HG03460 (cell line): ENCODE data around the gene PSMG4.

Source experiments
- ATAC-seq: cut with Tn5 transposase; IDR thresholded peaks from one replicate; pipeline ENCODE4 v1.9.1; 2021; ENCODE audit not compliant: unreplicated experiment

The PSMG4 gene

DNA sequence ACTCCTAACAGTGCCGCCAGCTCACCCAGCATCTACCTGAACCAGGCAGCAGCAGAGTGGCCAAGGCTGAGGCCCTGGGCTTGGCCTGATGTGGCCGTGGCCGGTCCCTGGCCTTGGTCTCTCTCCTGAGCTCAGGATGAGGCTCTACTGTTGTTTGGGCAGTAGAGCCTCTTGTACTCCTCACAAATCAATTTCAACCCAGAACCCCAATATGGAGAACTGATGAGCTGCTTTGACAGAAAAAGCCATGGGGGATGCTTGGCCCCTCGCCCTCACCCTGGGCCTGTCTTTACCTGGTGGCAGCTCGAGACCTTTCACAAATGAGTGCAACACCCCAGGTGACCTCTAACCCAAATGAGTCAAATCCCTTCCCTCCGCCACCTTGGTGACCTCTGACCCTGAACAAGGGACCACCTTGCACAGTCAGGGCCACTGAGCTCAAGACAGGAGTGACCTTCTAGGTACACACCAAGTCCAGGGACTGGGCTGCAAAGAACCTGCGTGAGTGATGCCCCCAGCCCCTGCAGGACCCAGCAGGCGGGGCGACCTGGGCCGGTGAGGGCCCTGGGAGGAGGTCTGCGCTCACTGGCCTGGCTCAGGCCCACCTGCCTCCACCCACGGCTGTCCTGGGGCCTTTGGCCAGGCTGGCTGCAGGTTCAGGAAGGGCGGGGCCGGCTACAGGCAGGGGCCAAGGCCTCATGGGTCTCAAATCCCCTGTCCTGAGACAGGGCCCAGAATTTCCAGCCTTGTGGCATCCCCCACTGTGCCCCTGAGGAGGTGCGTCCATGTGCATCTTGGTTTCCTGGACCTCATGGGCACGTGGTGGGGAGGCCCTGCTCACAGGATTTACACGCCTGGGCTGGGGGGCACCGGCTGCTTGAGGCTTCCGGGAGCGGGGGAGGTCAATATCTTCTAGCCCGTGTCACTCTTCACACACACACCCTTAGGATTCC is 30.2 kb downstream of the PSMG4 start:
- no peak for ATAC-seq

DNA sequence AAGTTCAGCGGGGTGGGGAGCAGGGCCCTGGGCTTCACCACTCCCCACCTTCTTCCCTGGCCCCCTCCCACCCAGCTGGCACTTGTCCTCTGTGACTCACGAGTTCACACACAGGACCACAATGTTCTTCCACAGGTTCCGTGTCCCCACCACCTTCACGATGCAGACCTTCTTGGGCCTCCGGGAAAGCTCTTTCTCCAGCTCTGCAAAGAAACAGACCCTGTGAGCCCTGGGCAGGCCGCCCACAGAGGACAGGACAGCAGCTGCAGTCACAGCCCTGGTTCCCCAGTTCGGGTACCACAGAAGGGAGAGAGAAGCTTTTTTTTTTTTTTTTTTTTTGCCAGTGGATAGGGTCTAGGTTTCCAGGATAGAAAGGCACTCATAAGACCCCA is 30.9 kb downstream of the PSMG4 start:
- no peak for ATAC-seq

DNA sequence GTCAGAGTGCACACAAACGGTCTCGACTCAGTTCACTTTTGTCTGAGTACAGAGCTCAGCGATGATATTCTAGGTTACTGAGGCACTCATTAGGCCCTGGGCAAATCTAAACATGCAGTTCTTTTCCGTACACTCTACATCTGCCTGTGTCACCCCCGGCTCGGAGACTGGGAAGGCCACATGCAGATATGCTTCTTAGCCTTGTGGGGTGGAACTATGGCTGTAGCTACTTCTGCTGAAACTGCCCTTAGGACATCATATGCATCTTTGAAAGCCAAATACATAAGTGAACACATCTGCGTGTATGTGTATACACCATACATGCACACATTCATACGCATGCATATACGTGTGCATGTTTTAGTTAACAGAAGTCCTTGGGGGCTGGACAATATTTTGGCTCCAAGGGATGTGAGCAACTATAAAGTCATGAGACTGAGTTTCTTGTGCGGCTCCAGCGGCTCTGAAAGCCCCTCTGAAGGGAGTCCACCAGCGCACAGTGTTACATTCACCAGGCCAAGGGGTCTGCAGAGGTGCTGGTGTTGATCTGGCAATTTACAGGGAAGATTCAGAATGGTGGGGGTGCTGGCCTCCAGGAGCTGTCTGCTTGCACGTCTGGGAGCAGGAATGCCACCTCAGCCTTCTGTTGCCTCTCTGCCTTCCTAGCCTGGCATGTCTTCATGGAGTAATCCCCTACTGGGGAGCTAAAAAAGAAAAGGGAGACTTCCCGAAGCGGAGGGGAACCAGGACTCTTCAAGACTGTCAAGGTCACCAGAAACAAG is 31.6 kb downstream of the PSMG4 start:
- no peak for ATAC-seq

DNA sequence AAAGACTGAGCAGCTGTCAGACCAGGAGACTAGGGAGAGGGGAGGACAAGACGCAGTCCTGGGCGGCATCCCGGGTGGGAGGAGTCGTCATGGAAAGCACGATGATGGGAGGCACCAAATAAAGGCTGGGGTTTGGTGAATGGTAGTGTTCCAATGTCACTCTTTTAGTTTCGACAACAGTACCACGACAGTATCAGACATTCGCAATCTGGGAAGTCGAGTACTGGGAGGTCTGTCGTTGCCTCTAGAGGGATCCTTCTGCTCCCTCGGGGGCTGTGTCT is 32.1 kb downstream of the PSMG4 start:
- ATAC-seq = no peak

DNA sequence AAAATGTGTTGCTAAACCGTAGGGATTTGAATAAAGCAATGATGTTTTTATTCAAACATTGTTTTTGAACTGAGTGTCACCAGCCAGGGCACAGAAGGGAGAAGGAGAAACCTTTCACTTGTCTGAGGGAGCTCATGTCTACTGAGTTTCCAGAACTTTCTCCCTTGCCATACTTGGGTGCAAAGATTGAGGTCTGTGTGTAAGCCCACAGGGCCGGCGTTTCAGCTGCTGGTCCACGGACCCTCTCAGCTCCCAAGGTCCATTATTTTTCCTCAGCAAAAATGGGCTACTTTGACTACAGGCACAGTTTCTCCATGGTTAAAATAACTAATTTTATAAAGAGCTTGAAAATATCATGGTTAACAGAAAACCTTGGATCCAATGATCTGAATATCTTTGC is 32.6 kb downstream of the PSMG4 start:
- no peak for ATAC-seq

DNA sequence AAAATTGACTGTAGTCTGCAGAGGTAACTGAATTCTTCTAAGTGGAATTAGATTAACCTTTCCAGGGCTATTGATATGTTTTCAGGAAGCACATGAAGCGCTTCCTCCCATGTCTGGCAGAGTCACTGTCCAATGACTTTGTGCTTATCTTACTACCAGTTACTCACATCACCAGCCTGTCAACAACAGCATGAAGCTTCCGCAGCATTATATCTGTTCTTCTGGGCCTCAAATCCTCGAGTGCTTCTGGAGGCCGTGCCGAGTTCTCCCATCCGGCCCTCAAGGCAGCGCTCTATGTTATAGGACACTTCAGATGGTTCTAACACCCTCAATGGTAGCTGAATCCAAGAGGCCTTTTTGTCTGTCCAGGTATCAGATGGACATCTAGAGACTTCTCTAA is 33.2 kb downstream of the PSMG4 start:
- ATAC-seq = no peak

DNA sequence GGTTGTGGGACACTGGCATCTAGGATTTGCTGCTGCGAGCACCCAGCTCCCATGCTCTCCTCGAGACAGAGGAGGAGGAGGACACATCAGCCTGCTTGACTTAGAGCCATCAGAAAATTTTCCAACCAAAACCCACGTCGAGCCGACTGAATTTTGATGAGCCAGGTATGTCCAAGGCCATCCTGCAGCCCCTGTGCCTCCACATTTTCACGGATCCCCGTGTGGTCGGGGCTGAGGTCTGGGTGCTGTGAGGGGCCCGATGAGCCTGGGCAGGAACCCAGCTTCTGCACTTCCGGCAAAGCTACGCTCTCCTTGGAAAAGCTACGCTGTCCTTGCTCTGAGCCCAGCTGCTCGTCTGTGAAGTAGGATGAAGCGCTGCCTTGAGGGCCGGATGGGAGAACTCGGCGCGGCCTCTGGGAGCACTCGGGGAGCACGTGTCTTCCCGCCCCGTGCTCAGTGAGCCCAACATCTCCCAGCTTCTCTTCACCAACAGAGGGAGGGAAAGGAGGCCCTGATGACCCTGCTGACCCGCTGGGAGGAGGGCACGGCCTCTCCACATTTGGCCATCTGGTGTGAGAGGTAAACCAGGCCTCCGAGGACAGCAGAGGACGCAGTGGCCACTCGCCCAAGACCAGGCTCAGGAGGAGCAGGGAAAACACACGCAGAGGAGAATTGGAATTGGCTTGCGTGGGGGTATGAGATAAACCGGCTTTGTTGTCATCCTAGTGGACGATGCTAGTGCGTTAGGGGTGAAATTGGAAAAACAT is 33.9 kb downstream of the PSMG4 start:
- no peak for ATAC-seq

DNA sequence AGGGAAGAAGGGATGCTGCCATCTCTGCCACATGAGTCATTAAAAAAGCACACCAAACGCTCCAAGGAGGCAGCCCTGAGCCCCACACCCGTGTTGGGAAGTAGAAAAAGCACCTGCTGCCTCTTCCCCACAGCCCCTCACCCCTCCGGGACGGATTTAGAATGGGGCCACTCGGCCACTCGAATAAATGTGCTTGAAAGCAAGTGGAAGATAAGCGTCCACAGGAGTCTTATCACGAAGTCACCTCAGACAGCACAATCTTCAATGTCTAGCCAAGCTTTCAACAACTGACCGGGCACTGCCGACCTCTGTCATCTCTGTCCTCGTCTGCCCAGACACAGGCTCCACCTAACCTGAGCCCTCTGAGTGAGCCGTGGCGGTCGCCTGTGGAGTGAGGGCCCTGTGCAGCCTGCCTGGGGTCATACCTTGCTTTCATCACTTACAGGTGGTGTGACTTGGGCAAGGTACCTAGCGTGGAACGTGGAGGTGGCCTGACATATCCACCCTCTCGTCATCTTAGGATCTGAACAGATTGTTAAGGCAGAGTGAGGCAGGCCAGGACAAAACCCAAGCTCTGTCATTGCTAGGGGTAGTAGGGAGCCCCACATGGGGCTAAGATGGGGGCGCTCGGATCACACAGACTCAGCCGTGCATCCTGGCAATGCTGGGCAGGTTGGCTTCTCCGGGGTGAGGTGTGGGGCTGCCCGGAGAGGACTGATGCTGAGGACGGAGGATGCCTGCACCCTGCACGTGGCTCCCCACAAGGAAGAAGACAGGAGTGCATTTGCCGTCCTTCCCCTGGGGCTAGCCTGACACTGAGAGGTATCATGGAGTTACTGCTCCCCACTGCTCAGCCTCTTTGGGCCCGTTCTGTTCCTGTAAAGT is 34.8 kb downstream of the PSMG4 start:
- ATAC-seq = no peak

DNA sequence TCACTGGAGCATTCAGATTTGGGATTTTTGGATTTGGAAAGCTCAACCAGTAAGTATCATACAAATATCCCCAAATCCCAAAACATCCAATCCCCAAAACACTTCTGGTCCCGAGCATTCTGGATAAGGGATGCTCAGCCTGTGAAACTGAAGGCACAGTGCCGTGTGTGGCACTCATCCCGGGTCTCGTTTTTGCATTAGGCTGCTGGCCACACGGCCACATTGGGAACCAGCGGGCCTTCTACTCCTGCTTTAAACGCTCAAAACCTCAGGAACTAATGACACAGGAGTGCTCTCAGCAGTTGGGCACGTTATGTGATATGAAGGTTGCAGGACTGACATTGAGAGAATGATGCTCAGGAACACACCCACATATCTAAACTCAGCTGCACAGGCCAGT is 35.6 kb downstream of the PSMG4 start:
- no peak for ATAC-seq

DNA sequence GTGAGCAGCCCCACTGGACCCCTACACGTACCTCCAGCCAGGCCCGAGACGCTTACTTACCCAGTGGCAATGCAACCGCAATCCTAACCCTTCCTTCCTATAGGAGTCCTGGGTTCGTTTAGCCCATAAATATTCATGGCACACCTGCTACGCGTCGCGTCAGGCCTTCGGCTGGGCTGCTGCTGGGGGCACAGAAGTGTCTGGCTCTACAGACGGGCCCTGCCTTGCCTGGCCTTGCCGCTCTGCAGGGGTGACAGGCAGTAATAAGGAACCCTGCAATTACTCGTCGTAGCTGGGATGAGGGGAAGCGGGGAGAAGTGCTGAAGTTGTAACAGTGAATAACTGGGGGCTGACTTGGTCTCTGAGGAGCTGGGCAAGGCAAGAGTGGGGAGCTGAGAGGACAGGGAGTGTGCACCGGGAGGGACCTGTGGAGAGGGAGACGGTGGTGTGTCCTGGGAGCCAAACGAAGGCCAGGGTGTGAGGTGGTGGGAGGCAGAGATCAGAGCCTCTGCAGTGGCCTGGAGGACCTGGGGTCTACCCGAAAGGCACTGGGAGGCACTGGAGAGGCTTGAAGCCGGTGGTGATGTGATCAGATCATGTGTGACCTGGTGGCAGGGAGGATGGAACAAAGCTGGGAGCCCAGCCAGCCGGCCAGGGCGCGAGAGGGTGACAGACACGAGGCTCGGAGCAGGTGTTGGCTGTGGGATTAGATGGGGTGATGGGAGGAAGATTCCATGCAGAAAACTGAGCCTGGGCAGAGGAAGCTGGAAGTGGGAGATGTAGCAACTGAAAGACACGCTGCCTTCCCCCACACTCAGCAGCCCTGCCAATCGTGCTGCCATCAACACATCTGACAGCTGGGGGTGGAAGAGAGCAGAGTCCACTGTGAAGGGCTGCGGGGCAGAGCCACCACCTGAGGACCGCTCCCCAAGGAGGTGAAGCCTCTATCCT is 36.4 kb downstream of the PSMG4 start:
- ATAC-seq = no peak

DNA sequence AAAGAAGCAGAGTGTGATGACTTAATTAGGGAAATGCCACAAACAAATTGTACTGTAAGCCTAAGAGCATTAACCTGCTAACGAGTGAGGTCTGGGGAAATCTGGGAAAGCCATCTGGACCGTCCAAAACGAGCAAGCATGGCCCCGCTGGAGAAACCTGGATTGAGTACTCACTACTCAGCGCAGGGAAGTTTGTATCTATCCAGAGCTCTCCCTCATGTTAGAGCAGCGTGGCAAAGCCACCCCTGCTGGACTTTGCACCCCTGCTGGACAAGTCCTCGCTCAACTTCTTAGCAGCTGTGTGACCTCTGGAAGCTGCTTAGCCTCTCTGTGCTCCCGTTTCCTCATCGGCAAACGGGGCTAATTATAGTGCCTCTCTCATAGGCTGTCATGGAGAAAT is 37.3 kb downstream of the PSMG4 start:
- no peak for ATAC-seq

DNA sequence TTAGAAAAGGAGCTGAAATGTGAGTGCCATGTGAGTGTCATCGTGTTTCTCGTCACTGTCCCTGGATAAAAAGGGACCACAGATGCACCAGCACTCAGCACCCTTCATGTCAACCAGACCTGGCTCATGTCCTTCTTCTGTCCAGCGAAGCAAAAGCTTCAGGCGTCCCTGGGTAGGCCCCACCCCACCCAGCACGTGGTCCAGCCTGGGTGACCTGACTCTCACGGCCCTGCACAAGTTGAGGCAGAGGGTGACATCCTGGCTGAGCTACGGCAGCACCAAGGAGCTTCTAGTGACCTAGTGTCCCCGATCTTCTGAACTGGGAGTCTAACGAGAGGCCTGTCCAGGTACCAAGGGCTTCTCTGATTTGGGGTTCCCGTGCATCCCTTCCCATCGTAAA is 37.8 kb downstream of the PSMG4 start:
- ATAC-seq = no peak

DNA sequence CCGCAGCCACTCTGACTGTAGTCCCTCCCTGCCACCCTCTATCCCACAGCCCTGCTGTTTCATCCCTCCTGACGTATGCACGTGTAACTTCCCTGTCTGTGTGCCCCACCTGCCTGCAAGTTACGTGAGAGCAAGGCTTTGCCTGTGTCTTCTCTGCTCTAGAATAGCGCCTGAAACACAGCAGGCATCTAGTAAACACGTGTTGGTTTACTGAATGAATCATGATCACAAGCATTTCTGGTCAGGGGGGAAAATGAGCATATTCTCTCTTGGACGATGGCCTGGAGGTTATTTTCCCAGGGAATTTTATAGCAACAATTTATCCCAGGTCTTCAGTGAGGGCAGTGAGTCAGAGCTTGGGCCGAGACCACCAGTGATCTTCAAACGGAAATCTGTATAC is 38.3 kb downstream of the PSMG4 start:
- no peak for ATAC-seq

DNA sequence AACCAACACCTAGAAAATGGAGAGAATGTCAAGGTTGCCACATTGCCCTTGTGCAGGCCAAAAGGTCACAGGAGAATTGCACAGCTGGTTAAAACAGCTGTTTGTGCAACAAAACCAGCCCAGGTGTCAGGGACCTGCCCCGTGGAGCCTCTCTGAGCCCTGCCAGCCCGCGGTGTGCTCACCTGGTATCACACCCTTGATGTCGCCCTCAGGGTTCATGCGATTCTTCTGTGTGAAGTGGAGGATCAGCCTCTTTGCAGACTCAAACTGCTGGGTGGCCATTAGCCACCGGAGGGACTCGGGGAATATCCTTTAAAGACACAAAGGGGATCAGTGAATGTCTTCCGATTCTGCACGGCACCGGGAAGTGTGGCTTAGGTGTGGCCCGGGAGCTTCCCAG is 39.2 kb downstream of the PSMG4 start:
- ATAC-seq = no peak

DNA sequence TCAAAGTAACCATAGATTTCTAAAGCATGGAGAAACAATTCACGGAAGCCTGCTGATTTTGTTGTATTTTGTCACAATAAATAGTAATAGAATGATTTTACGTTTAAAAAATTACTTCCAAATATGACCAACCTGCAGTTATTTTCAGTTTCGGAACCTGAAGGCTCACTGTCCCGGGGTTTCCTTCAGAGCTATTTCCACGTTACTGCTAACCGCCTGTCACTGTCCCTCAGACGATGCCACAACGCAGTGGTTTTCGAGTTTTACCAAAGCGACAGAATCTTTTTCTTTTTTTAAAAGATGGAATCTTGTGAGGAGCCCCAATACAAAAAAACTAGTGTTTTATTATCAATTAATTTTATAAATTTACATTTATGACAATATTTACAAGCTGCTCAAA is 40.5 kb downstream of the PSMG4 start:
- no peak for ATAC-seq

DNA sequence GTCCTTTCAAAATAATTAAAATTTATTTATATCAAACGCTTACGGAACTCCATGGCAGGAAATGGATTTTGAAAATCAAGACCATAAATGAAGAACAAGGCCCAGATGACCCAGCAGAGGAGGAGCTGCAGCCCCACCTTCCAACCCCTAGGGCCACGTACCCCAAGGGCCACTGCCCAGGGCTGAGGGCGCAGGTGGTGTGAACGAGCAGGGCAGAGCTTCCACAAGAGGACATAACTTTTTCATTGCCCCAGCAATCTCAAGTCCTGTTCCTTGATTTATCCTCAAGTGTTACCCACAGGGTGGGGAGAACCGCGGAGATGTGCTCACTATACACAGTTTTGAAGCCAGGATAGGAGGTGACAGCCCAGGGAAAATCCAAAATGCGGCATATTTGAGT is 42.8 kb downstream of the PSMG4 start:
- no peak for ATAC-seq

DNA sequence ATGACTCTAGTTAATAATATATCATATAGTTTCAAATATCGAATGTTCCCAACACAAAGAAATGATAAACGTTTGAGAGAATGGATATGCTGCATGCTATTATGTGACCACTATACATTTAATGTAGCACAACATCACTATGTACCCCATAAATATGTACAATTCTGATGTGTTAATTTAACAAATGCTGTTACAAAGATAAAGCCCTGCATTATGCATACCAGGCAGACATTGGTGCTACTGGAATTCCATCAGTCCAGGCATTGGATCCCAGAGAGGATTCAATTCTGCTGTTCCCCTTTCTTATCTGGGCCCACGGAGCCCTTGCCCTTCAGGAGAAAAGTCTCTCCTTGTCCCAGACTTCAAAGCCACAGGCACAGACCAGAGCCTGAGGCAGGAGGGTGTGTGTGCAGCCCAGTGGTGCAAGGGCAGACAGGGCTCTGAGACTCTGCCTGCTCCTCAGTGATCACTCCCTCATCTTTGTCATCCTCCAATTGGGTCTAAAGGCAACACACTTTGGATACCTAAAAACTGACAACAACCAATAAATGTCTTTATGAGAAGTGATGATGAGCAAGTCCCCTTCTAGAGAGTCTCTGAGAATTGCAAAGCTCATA is 45.2 kb downstream of the PSMG4 start:
- no peak for ATAC-seq

DNA sequence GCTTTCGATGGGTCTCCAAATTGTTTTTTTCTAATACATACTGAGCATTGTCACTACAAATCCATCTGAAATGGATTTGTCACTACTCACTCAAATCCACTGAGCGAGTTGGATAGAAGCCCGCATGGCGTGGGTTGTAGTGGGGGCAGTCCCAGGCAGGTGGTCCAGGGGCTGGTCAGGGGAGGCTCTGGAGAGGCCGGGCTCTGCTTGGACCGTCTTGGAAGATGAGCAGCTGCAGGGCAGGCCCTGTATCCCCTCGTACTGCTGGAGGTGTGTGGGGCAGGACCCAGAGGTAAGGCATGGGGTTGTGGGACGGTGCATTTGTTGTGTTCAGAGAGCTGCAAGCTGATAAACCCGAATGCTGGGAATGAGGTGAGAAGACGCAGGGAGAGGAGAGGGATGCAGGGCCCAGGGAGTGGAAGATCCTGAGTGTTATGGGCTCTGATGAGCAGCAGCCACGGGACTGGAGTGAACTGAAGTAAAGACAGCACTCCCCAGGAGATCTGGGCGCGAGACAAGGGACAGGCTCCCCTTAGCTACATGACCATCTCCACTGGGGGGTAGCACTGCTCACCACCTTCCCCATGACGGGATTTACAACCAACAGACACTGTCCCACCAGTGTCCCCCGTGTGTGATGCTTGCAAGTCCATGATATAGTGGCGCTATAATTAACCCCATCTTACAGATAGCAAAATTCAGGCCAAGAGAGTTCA is 45.9 kb downstream of the PSMG4 start:
- no peak for ATAC-seq

DNA sequence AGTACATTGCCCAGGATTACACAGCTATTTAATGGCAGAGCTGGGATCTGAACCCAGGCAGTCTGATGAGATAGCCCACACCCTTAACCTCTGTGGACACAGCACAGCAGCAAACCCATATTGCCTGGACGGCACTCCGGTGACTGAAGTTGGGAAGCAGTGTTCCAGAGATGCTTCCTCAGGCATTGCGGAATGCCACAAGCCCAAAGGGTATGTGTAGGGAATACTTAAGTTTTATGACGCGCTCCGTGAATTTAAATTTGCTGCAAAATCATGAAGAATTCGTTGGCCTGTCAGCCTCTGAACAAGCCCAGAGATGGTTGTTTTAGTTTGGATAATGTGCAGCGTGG is 46.4 kb downstream of the PSMG4 start:
- no peak for ATAC-seq
